Colonic mucosa (tissue), 4 donors: Measurements from ENCODE around the gene KDM7A. TPM values are rescaled to one million over a fixed set of nuclear protein-coding genes. Genes with fewer than 3 reads are reported as not detected.

Source experiments
- DNase-seq: peaks from one replicate; pipeline ENCODE4 v3.0.0-alpha.2; 2020
- H3K27ac ChIP-seq: fragments of 200-600 bp; one replicate; pipeline ENCODE4 v1.8.0; 2021
- H3K27me3 ChIP-seq: fragments of 200-600 bp; one replicate; pipeline ENCODE4 v1.8.0; 2021
- H3K36me3 ChIP-seq: fragments of 200-600 bp; one replicate; pipeline ENCODE4 v1.8.0; 2021
- H3K4me1 ChIP-seq: fragments of 200-600 bp; one replicate; pipeline ENCODE4 v1.8.0; 2021; ENCODE audit warnings: mild to moderate bottlenecking
- H3K4me3 ChIP-seq: fragments of 200-600 bp; one replicate; pipeline ENCODE4 v1.8.0; 2021
- H3K9ac ChIP-seq, 2 donors: one replicate each; pipeline ENCODE4 v1.7.0; 2013; ENCODE audit warnings: control low read depth in 2 of 2, low read depth in 2 of 2, low read length in 2 of 2
- H3K9me3 ChIP-seq: fragments of 200-600 bp; one replicate; pipeline ENCODE4 v1.8.0; 2021
- CTCF ChIP-seq: fragments of 200-600 bp; IDR thresholded peaks from one replicate; pipeline ENCODE4 v1.8.0; 2022; ENCODE audit warnings: antibody characterized with exemption, mild to moderate bottlenecking
- intact Hi-C: fragments of 100-400 bp; cut with DNase I; formaldehyde crosslinking; loops from one replicate; pipeline ENCODE4 v1.14.1; 2022
- total RNA-seq, 2 donors: library from RNA; stranded (reverse); fragmentation: NEBNext Ultra II Directional in 1 of 2; extraction: Animal tissue kit (Norgen Biotek cat#: 25700) in 1 of 2; gene quantifications; one replicate each; pipeline ENCODE4 v1.2.1, GENCODE V29; 2021
- donor health status: healthy.
- donor health status: DM: no; HTN: no; CAD: no.
- donor health status: DM: no; HTN: no; CAD: no.

KDM7A gene
- total RNA-seq, 2 donors from 2014 or later: 14.7 to 37.5 TPM

- no peaks in the 10 kb centered on the region for H3K27me3 ChIP-seq
- no peaks in the 10 kb centered on the region for H3K36me3 ChIP-seq
- no peak for DNase-seq
- H3K4me1 ChIP-seq: no peaks in the 10 kb centered on the region
- no peak for TF ChIP-seq CTCF
- H3K9me3 ChIP-seq: no peaks in the 10 kb centered on the region
- H3K27ac ChIP-seq: no peak overlapping the region
- intact Hi-C loops: no loop called here
- H3K4me3 ChIP-seq: no peak overlapping the region
- no peak overlapping the region for H3K9ac ChIP-seq
Measured at GRCh38 chr7:140161047-140161446, 15.7 kb downstream of the KDM7A start.

- intact Hi-C loops: no loop called here
- Histone ChIP-seq H3K36me3 (no peaks in the 10 kb centered on the region), H3K9me3 (no peaks in the 10 kb centered on the region), H3K9ac (no peak overlapping the region), H3K27me3 (no peaks in the 10 kb centered on the region), H3K27ac (no peak overlapping the region), H3K4me3 (no peak overlapping the region), H3K4me1 (no peaks in the 10 kb centered on the region)
- DNase-seq: no peak
- TF ChIP-seq CTCF: no peak
Measured at GRCh38 chr7:140160308-140160707, 16.5 kb downstream of the KDM7A start.

GRCh38 chr7:140159497-140159896 lies 17.3 kb downstream of the KDM7A start:
- DNase-seq: no peak
- intact Hi-C loops: no loop called here
- no peaks in the 10 kb centered on the region for H3K4me1 ChIP-seq
- H3K36me3 ChIP-seq: no peaks in the 10 kb centered on the region
- TF ChIP-seq CTCF: no peak
- H3K27me3 ChIP-seq: no peaks in the 10 kb centered on the region
- no peak overlapping the region for H3K27ac ChIP-seq
- no peaks in the 10 kb centered on the region for H3K9me3 ChIP-seq
- H3K9ac ChIP-seq: no peak overlapping the region
- H3K4me3 ChIP-seq: no peak overlapping the region

- Histone ChIP-seq H3K27me3 (no peaks in the 10 kb centered on the region), H3K9ac (no peak overlapping the region), H3K9me3 (no peaks in the 10 kb centered on the region), H3K27ac (no peak overlapping the region), H3K4me1 (no peaks in the 10 kb centered on the region), H3K36me3 (no peaks in the 10 kb centered on the region), H3K4me3 (no peak overlapping the region)
- intact Hi-C loops: no loop called here
- DNase-seq: no peak
- no peak for TF ChIP-seq CTCF
Measured at GRCh38 chr7:140156460-140157080, 20.2 kb downstream of the KDM7A start.

- no peak overlapping the region for H3K4me3 ChIP-seq
- no peak for TF ChIP-seq CTCF
- H3K4me1 ChIP-seq: no peaks in the 10 kb centered on the region
- DNase-seq: no peak
- no peak overlapping the region for H3K9ac ChIP-seq
- no peaks in the 10 kb centered on the region for H3K36me3 ChIP-seq
- H3K27ac ChIP-seq: no peak overlapping the region
- no peaks in the 10 kb centered on the region for H3K9me3 ChIP-seq
- H3K27me3 ChIP-seq: no peaks in the 10 kb centered on the region
- intact Hi-C loops: no loop called here
Measured at GRCh38 chr7:140155428-140155827, 21.4 kb downstream of the KDM7A start.
